HCT116 (cell line): Measurements from ENCODE around the gene TACC2. TPM values are rescaled to one million over a fixed set of nuclear protein-coding genes. Genes with fewer than 3 reads are reported as not detected.

Source experiments
- ATAC-seq: fragments of 200-7000 bp; cut with Tn5 transposase; 2 replicates; pipeline ENCODE4 v1.9.1; 2020; ENCODE audit warnings: mild to moderate bottlenecking, moderate library complexity
- BruUV-seq: library from RNA; stranded (reverse); fragments of 400-500 nt; replicated peaks from 2 replicates; lab custom pipeline; 2021; lab: Mats Ljungman, UMichigan
- CTCF ChIA-PET: fragments of 300-600 bp; sonication (Branson Sonifier 250); formaldehyde crosslinking; loops from one replicate; lab custom pipeline; 2021; ENCODE audit warnings: antibody characterized with exemption; lab: Charles Lee
- POLR2A ChIA-PET: fragments of 300-600, 350-600 bp; sonication (Branson Sonifier 250); formaldehyde crosslinking; loops from one replicate; lab custom pipeline; 2021; ENCODE audit warnings: antibody characterized with exemption; lab: Charles Lee
- RAD21 ChIA-PET, 2 experiments: fragments of 300-600 bp; sonication (Branson Sonifier 250); formaldehyde crosslinking; loops; one replicate each; lab custom pipeline; 2023; ENCODE audit warnings: low total read pairs in 2 of 2; ENCODE audit not compliant: uncharacterized antibody in 2 of 2, unreplicated experiment in 2 of 2, low non-redundant PET in 1 of 2; lab: Charles Lee
- DNase-seq: peaks from one replicate; pipeline ENCODE4 v3.0.0-alpha.2; 2010; ENCODE audit warnings: low read depth, low spot score
- H2AFZ ChIP-seq: fragments of 200-600 bp; shearing (Covaris generic), sonication (generic); 2 replicates; pipeline ENCODE4 v1.6.1; 2017; ENCODE audit warnings: low read depth, mixed run types, mixed read lengths, antibody characterized with exemption, low read length; ENCODE audit not compliant: poor library complexity, severe bottlenecking
- H3K27ac ChIP-seq: 2 replicates; pipeline ENCODE4 v1.5.1; 2012; ENCODE audit warnings: low read depth, low read length
- H3K27me3 ChIP-seq: fragments of 200-600 bp; sonication (generic); 2 replicates; pipeline ENCODE4 v1.6.1; 2016; ENCODE audit warnings: mixed run types, low read length, mixed read lengths; ENCODE audit not compliant: insufficient read depth
- H3K36me3 ChIP-seq, 2 experiments: fragments of 200-500 bp in 1 of 2; fragments of 200-600 bp in 1 of 2; sonication (Bioruptor generic) in 1 of 2; sonication (generic) in 1 of 2; 2 replicates each; pipeline versions ENCODE4 v1.5.1 to v1.6.1; 2014 to 2016; ENCODE audit warnings: low read length in 2 of 2, inconsistent platforms in 1 of 2, mixed read lengths in 1 of 2, mixed run types in 1 of 2; ENCODE audit not compliant: insufficient read depth in 2 of 2, control insufficient read depth in 1 of 2
- H3K4me1 ChIP-seq, 2 experiments: fragments of 200-600 bp in 1 of 2; sonication (generic) in 1 of 2; 2 replicates each; pipeline versions ENCODE4 v1.5.1 to v1.6.1; 2012 to 2017; ENCODE audit warnings: low read length in 2 of 2, inconsistent platforms in 1 of 2, mild to moderate bottlenecking in 1 of 2, mixed read lengths in 1 of 2, mixed run types in 1 of 2, moderate library complexity in 1 of 2; ENCODE audit not compliant: insufficient read depth in 2 of 2, control insufficient read depth in 1 of 2
- H3K4me2 ChIP-seq: fragments of 200-600 bp; sonication (generic); 2 replicates; pipeline ENCODE4 v1.6.1; 2017; ENCODE audit warnings: mixed run types, low read length, mixed read lengths
- H3K4me3 ChIP-seq, 2 experiments: fragments of 200-600 bp in 1 of 2; sonication (generic) in 1 of 2; replicated peaks in 1 of 2; 2 replicates each; pipeline ENCODE4 v1.5.1; 2011 to 2016; ENCODE audit warnings: low read length in 2 of 2, control low read depth in 1 of 2, low read depth in 1 of 2, mild to moderate bottlenecking in 1 of 2, mixed read lengths in 1 of 2, mixed run types in 1 of 2
- H3K79me2 ChIP-seq: fragments of 200-600 bp; sonication (generic); 2 replicates; pipeline ENCODE4 v1.6.1; 2017; ENCODE audit warnings: mild to moderate bottlenecking, mixed run types, low read length, moderate library complexity, mixed read lengths; ENCODE audit not compliant: insufficient read depth
- H3K9ac ChIP-seq: fragments of 200-600 bp; sonication (generic); 2 replicates; pipeline ENCODE4 v1.6.1; 2016; ENCODE audit warnings: low read length, mixed read lengths
- H3K9me2 ChIP-seq: fragments of 200-600 bp; sonication (generic), shearing (Covaris generic); 2 replicates; pipeline ENCODE4 v1.6.1; 2017; ENCODE audit warnings: mixed run types, mild to moderate bottlenecking, moderate library complexity; ENCODE audit not compliant: insufficient read depth
- H3K9me3 ChIP-seq, 2 experiments: fragments of 200-500 bp in 1 of 2; fragments of 200-600 bp in 1 of 2; sonication (Bioruptor generic) in 1 of 2; sonication (generic) in 1 of 2; 2 replicates each; pipeline ENCODE4 v1.6.1; 2014 to 2017; ENCODE audit warnings: low read length in 2 of 2, mixed read lengths in 2 of 2, inconsistent platforms in 1 of 2, low read depth in 1 of 2, mild to moderate bottlenecking in 1 of 2, mixed run types in 1 of 2, moderate library complexity in 1 of 2; ENCODE audit not compliant: control insufficient read depth in 1 of 2, insufficient read depth in 1 of 2
- H4K20me1 ChIP-seq: fragments of 200-600 bp; sonication (generic), shearing (Covaris generic); 2 replicates; pipeline ENCODE4 v1.6.1; 2017; ENCODE audit warnings: mixed run types, mild to moderate bottlenecking, moderate library complexity; ENCODE audit not compliant: insufficient read depth
- CEBPB ChIP-seq: IDR thresholded peaks from 2 replicates; pipeline ENCODE4 v1.6.1; 2012; ENCODE audit warnings: low read depth
- CTCF ChIP-seq, 3 experiments: fragments of 200-600 bp in 1 of 3; sonication (generic) in 1 of 3; IDR thresholded peaks in 2 of 3; conservative IDR thresholded peaks in 1 of 3; 2 replicates each; pipeline ENCODE4 v1.5.1; 2012 to 2017; ENCODE audit warnings: low read depth in 2 of 3, low read length in 2 of 3, antibody characterized with exemption in 1 of 3, borderline replicate concordance in 1 of 3, control low read depth in 1 of 3, mild to moderate bottlenecking in 1 of 3, mixed read lengths in 1 of 3, mixed run types in 1 of 3, moderate library complexity in 1 of 3; ENCODE audit not compliant: insufficient read depth in 1 of 3
- EGR1 ChIP-seq: IDR thresholded peaks from 2 replicates; pipeline ENCODE4 v1.6.1; 2012; ENCODE audit warnings: low read depth
- ELF1 ChIP-seq: IDR thresholded peaks from 2 replicates; pipeline ENCODE4 v1.6.1; 2012; ENCODE audit warnings: low read depth, borderline replicate concordance
- EZH2 ChIP-seq: fragments of 200-600 bp; sonication (generic); IDR thresholded peaks from 2 replicates; pipeline ENCODE4 v1.6.1; 2017; ENCODE audit warnings: antibody characterized with exemption, mixed run types
- EZH2phosphoT487 ChIP-seq: fragments of 200-600 bp; IDR thresholded peaks from 2 replicates; pipeline ENCODE4 v1.6.1; 2018; ENCODE audit warnings: antibody characterized with exemption, borderline replicate concordance
- POLR2A ChIP-seq: IDR thresholded peaks from 2 replicates; pipeline ENCODE4 v1.7.0; 2011; ENCODE audit warnings: borderline replicate concordance; ENCODE audit not compliant: insufficient read depth, insufficient read length; ENCODE audit errors: extremely low read depth
- POLR2AphosphoS5 ChIP-seq: IDR thresholded peaks from 2 replicates; pipeline ENCODE4 v1.6.1; 2011; ENCODE audit warnings: mild to moderate bottlenecking, low read depth, low read length, moderate library complexity
- RAD21 ChIP-seq: IDR thresholded peaks from 2 replicates; pipeline ENCODE4 v1.6.1; 2012; ENCODE audit warnings: low read depth, mild to moderate bottlenecking
- SIN3A ChIP-seq: IDR thresholded peaks from 2 replicates; pipeline ENCODE4 v1.6.1; 2012; ENCODE audit warnings: low read depth
- SP1 ChIP-seq: IDR thresholded peaks from 2 replicates; pipeline ENCODE4 v1.6.1; 2012; ENCODE audit warnings: low read depth
- SRF ChIP-seq: IDR thresholded peaks from 2 replicates; pipeline ENCODE4 v1.6.1; 2012; ENCODE audit warnings: low read depth
- TCF7L2 ChIP-seq: IDR thresholded peaks from 2 replicates; pipeline ENCODE4 v1.7.0; 2011; ENCODE audit warnings: borderline replicate concordance, inconsistent platforms; ENCODE audit not compliant: insufficient read depth, insufficient read length; ENCODE audit errors: extremely low read depth
- YY1 ChIP-seq: IDR thresholded peaks from 2 replicates; pipeline ENCODE4 v1.6.1; 2011; ENCODE audit warnings: low read length, low read depth, moderate library complexity, mild to moderate bottlenecking; ENCODE audit not compliant: insufficient replicate concordance; ENCODE audit errors: extremely low read depth
- ZFX ChIP-seq: fragments of 450-650 bp; IDR thresholded peaks from 2 replicates; pipeline ENCODE4 v1.6.1; 2017
- ZNF274 ChIP-seq: fragments of 200-500 bp; sonication (Bioruptor generic); IDR thresholded peaks from 2 replicates; pipeline ENCODE4 v1.6.1; 2014; ENCODE audit warnings: mild to moderate bottlenecking, low read depth, low read length, inconsistent platforms
- intact Hi-C: fragments of 100-400 bp; cut with micrococcal nuclease; formaldehyde crosslinking; loops from 2 replicates; pipeline ENCODE4 v1.10.0; 2022
- total RNA-seq: library from RNA; stranded (reverse); gene quantifications from one replicate; pipeline ENCODE4 v1.2.1, GENCODE V29; 2021; ENCODE audit not compliant: unreplicated experiment
- TF ChIP-seq, protein P1 (sequence below): IDR thresholded peaks from 2 replicates; pipeline ENCODE4 v1.6.1; 2012; ENCODE audit warnings: low read depth
- TF ChIP-seq, protein P2 (sequence below): IDR thresholded peaks from 2 replicates; pipeline ENCODE4 v1.6.1; 2011; ENCODE audit warnings: mild to moderate bottlenecking, low read length, moderate library complexity; ENCODE audit not compliant: insufficient replicate concordance; ENCODE audit errors: extremely low read depth

The TACC2 gene
- total RNA-seq, 1 experiment from 2014 or later: 38.6 TPM

- no peaks in the 10 kb centered on the region for H3K9me2 ChIP-seq
- no peak overlapping the region for H3K4me2 ChIP-seq
- H3K27me3 ChIP-seq: no peaks in the 10 kb centered on the region
- H2AFZ ChIP-seq: no peak overlapping the region
- no peak overlapping the region for H3K9ac ChIP-seq
- POLR2A ChIA-PET: no interaction called here
- H3K4me3 ChIP-seq: no peak overlapping the region
- TSS peak; percentile 48 for BruUV-seq
- H4K20me1 ChIP-seq: no peaks in the 10 kb centered on the region
- H3K27ac ChIP-seq: no peak overlapping the region
- no peaks in the 10 kb centered on the region for H3K4me1 ChIP-seq
- no peaks in the 10 kb centered on the region for H3K79me2 ChIP-seq
- DNase-seq (no peak), ATAC-seq (no peak)
- TF ChIP-seq EZH2phosphoT487 (no peak), ZNF274 (no peak), SIN3A (no peak), POLR2A (no peak), SRF (no peak), POLR2AphosphoS5 (no peak), CTCF (IDR thresholded peaks at IDR 0.05 in 2 of 3, conservative IDR thresholded peaks at IDR 0.05 in 1 of 3; ENCODE audit: borderline replicate concordance in 1 of 3, insufficient read depth in 1 of 3, low read depth in 2 of 3, low read length in 2 of 3) (no peak), TCF7L2 (no peak), EZH2 (no peak), YY1 (no peak), EGR1 (no peak), ELF1 (no peak), ZFX (no peak), CEBPB (no peak), SP1 (no peak), RAD21 (no peak)
- TF ChIP-seq, protein P1, sequence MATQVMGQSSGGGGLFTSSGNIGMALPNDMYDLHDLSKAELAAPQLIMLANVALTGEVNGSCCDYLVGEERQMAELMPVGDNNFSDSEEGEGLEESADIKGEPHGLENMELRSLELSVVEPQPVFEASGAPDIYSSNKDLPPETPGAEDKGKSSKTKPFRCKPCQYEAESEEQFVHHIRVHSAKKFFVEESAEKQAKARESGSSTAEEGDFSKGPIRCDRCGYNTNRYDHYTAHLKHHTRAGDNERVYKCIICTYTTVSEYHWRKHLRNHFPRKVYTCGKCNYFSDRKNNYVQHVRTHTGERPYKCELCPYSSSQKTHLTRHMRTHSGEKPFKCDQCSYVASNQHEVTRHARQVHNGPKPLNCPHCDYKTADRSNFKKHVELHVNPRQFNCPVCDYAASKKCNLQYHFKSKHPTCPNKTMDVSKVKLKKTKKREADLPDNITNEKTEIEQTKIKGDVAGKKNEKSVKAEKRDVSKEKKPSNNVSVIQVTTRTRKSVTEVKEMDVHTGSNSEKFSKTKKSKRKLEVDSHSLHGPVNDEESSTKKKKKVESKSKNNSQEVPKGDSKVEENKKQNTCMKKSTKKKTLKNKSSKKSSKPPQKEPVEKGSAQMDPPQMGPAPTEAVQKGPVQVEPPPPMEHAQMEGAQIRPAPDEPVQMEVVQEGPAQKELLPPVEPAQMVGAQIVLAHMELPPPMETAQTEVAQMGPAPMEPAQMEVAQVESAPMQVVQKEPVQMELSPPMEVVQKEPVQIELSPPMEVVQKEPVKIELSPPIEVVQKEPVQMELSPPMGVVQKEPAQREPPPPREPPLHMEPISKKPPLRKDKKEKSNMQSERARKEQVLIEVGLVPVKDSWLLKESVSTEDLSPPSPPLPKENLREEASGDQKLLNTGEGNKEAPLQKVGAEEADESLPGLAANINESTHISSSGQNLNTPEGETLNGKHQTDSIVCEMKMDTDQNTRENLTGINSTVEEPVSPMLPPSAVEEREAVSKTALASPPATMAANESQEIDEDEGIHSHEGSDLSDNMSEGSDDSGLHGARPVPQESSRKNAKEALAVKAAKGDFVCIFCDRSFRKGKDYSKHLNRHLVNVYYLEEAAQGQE: no peak
- TF ChIP-seq, protein P2, sequence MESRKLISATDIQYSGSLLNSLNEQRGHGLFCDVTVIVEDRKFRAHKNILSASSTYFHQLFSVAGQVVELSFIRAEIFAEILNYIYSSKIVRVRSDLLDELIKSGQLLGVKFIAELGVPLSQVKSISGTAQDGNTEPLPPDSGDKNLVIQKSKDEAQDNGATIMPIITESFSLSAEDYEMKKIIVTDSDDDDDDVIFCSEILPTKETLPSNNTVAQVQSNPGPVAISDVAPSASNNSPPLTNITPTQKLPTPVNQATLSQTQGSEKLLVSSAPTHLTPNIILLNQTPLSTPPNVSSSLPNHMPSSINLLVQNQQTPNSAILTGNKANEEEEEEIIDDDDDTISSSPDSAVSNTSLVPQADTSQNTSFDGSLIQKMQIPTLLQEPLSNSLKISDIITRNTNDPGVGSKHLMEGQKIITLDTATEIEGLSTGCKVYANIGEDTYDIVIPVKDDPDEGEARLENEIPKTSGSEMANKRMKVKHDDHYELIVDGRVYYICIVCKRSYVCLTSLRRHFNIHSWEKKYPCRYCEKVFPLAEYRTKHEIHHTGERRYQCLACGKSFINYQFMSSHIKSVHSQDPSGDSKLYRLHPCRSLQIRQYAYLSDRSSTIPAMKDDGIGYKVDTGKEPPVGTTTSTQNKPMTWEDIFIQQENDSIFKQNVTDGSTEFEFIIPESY: no peak
- no peaks in the 10 kb centered on the region for H3K9me3 ChIP-seq
- intact Hi-C loops: no loop called here
- RAD21 ChIA-PET: no interaction called here
- CTCF ChIA-PET: no interaction called here
- no peaks in the 10 kb centered on the region; a peak in 2 of 4 replicates for H3K36me3 ChIP-seq
These were observed 221.7 kb downstream of the TACC2 start for GRCh38 chr10:122210481-122211265.
